22Rv1 (cell line): ENCODE results near the gene MTAP.

ENCODE experiments used
- ZFX ChIP-seq: fragments of 450-650 bp; IDR thresholded peaks from 2 replicates; pipeline ENCODE4 v1.6.1; 2017; ENCODE audit warnings: antibody characterized with exemption, borderline replicate concordance
- TF ChIP-seq, protein P1 (sequence below): fragments of 450-650 bp; IDR thresholded peaks from 2 replicates; pipeline ENCODE4 v1.5.1; 2017; ENCODE audit warnings: mild to moderate bottlenecking

DNA sequence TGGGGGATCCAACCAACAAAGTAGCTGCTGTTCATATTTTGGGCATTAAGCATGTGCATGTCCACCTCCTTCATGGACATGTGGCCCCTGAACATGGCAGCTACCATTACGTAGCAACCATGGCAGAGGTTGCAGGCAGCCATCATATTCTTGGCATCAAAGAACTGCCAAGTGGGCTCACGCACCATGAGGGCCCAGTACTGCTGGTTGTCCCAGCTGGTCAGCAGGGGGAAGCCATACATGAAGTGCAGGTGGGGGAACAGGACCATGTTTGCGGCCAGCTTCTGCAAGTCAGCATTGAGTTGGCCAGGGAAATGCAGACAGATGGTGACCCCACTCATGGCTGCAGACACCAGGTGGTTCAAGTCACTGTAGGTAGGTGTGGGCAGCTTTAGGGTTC, 9.5 kb downstream of the MTAP start:
- TF ChIP-seq, protein P1, sequence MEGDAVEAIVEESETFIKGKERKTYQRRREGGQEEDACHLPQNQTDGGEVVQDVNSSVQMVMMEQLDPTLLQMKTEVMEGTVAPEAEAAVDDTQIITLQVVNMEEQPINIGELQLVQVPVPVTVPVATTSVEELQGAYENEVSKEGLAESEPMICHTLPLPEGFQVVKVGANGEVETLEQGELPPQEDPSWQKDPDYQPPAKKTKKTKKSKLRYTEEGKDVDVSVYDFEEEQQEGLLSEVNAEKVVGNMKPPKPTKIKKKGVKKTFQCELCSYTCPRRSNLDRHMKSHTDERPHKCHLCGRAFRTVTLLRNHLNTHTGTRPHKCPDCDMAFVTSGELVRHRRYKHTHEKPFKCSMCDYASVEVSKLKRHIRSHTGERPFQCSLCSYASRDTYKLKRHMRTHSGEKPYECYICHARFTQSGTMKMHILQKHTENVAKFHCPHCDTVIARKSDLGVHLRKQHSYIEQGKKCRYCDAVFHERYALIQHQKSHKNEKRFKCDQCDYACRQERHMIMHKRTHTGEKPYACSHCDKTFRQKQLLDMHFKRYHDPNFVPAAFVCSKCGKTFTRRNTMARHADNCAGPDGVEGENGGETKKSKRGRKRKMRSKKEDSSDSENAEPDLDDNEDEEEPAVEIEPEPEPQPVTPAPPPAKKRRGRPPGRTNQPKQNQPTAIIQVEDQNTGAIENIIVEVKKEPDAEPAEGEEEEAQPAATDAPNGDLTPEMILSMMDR, result no peak
- TF ChIP-seq ZFX, result no peak
